ENCODE measurements around the gene TMPRSS7. TPM values are rescaled to one million over a fixed set of nuclear protein-coding genes. Genes with fewer than 3 reads are reported as not detected.
A peak's percentile ranks its signal among the peaks of the same experiment; 100 is the strongest.

TMPRSS7 gene
- total RNA-seq, 4 donors from 2014 or later, result not detected

GRCh38 chr3:112123548-112123947, 89.0 kb downstream of the TMPRSS7 start:
- Histone ChIP-seq H3K36me3 (no peaks in the 10 kb centered on the region), H3K9me3 (no peaks in the 10 kb centered on the region), H3K27ac (no peak overlapping the region), H3K4me3 (no peak overlapping the region), H3K4me1 (peaks cover 0 to 8% (median 0%) of the 10 kb centered on the region in 4 donors), H3K27me3 (no peaks in the 10 kb centered on the region)
- 84% methylated on average over 2 of the region's 2 CpGs; no CpG with 5 or more reads in 1 of the 2 donors for WGBS, 2 donors (ENCODE audit: low coverage in 1 of 2)
- intact Hi-C loops (cut with DNase I; ENCODE audit: low total_unique reads) (no loop called here), in situ Hi-C loops (cut with MboI; ENCODE audit: low pct_ligation_motif_present in 1 of 4, low pct_unique_long_range_greater_than_20kb in 1 of 4, low sequenced_read_pairs in 3 of 4) (loop anchor here in 2 of 4 donors (25.0 kb wide), 3 partner anchors 164 to 864 kb away; partner anchors contain the start of genes CD200R1 (in 1 of the 2), GTPBP8 (in 1 of the 2) and SLC9C1 (in 1 of the 2))
- DNase-seq, result no peak
- TF ChIP-seq CTCF (IDR thresholded peaks at IDR 0.05) (no peak), POLR2A (IDR thresholded peaks at IDR 0.05) (no peak), EP300 (IDR thresholded peaks at IDR 0.05; ENCODE audit: low read depth) (no peak), POLR2AphosphoS5 (IDR thresholded peaks at IDR 0.05) (no peak)

- WGBS, 2 donors (ENCODE audit: low coverage in 1 of 2), result 63 to 86% methylated on average over 2 to 5 of the region's 5 CpGs
- DNase-seq, result no peak
- no peaks in the 10 kb centered on the region for H3K9me3 ChIP-seq
- intact Hi-C loops (cut with DNase I; ENCODE audit: low total_unique reads), result no loop called here
- H3K4me1 ChIP-seq, result peaks cover 0 to 8% (median 0%) of the 10 kb centered on the region in 4 donors
- no peak overlapping the region for H3K4me3 ChIP-seq
- H3K36me3 ChIP-seq, result no peaks in the 10 kb centered on the region
- no peaks in the 10 kb centered on the region for H3K27me3 ChIP-seq
- TF ChIP-seq EP300 (IDR thresholded peaks at IDR 0.05; ENCODE audit: low read depth), result no peak
- no peak for TF ChIP-seq CTCF (IDR thresholded peaks at IDR 0.05)
- no peak for TF ChIP-seq POLR2AphosphoS5 (IDR thresholded peaks at IDR 0.05)
- TF ChIP-seq POLR2A (IDR thresholded peaks at IDR 0.05), result no peak
- H3K27ac ChIP-seq, result no peak overlapping the region
- in situ Hi-C loops (cut with MboI; ENCODE audit: low pct_ligation_motif_present in 1 of 4, low pct_unique_long_range_greater_than_20kb in 1 of 4, low sequenced_read_pairs in 3 of 4), result loop anchor here (25.0 kb wide), 3 partner anchors 162 to 862 kb away; partner anchors contain the start of genes CD200R1 (in 1 of the 4), GTPBP8 (in 1 of the 4) and SLC9C1 (in 1 of the 4)
Measured at GRCh38 chr3:112124907-112125607, 90.5 kb downstream of the TMPRSS7 start.

- 57 to 65% methylated on average over 1 of the region's 1 CpG for WGBS, 2 donors (ENCODE audit: low coverage in 1 of 2)
- in situ Hi-C loops (cut with MboI; ENCODE audit: low pct_ligation_motif_present in 1 of 4, low pct_unique_long_range_greater_than_20kb in 1 of 4, low sequenced_read_pairs in 3 of 4), result loop anchor here in 2 of 4 donors (25.0 kb wide), 1 partner anchor 386 kb away; no protein-coding TSS in a partner anchor
Measured at GRCh38 chr3:112126511-112126911, 92.0 kb downstream of the TMPRSS7 start.

More at GRCh38 chr3:112126511-112126911, 92.0 kb downstream of the TMPRSS7 start:
- peak overlapping the region in 1 of 4 donors; percentile 13 for H3K27ac ChIP-seq
- H3K4me1 ChIP-seq, result peaks cover 0 to 8% (median 0%) of the 10 kb centered on the region in 4 donors
- H3K36me3 ChIP-seq, result no peaks in the 10 kb centered on the region
- H3K4me3 ChIP-seq, result no peak overlapping the region
- H3K27me3 ChIP-seq, result no peaks in the 10 kb centered on the region
- no peak for DNase-seq
- intact Hi-C loops (cut with DNase I; ENCODE audit: low total_unique reads), result no loop called here
- H3K9me3 ChIP-seq, result no peaks in the 10 kb centered on the region
- TF ChIP-seq CTCF (IDR thresholded peaks at IDR 0.05) (no peak), POLR2AphosphoS5 (IDR thresholded peaks at IDR 0.05) (no peak), EP300 (IDR thresholded peaks at IDR 0.05; ENCODE audit: low read depth) (no peak), POLR2A (IDR thresholded peaks at IDR 0.05) (no peak)

Data from transverse colon (tissue), 4 donors.